Measurements from ENCODE around the gene AADACL4. TPM values are rescaled to one million over a fixed set of nuclear protein-coding genes. Genes with fewer than 3 reads are reported as not detected.

The AADACL4 gene
- total and polyA plus RNA-seq, 9 of the 15 experiments (the other 6 are each of a cell fraction or from before 2014, with no cell fraction given): not detected

- TF ChIP-seq CUX1 (CRISPR knock-in tag; IDR thresholded peaks at IDR 0.05): no peak
- no peak for TF ChIP-seq CC2D1A (IDR thresholded peaks at IDR 0.05)
- 0 out of 2 replicates have a peak, but pooled peaks have one; percentile 13 for TF ChIP-seq ZFX (CRISPR knock-in tag; IDR thresholded peaks at IDR 0.05)
- no peak for TF ChIP-seq NFXL1 (CRISPR knock-in tag; IDR thresholded peaks at IDR 0.05)
- TF ChIP-seq ZC3H4 (CRISPR knock-in tag; IDR thresholded peaks at IDR 0.05; ENCODE audit: borderline replicate concordance): 0 out of 2 replicates have a peak, but pooled peaks have one; percentile 64
- TF ChIP-seq THAP12 (CRISPR knock-in tag; IDR thresholded peaks at IDR 0.05): no peak
- TF ChIP-seq FOXK1 (CRISPR knock-in tag; IDR thresholded peaks at IDR 0.05; ENCODE audit: borderline replicate concordance): 0 out of 2 replicates have a peak, but pooled peaks have one; percentile 22
These were observed 12.7 kb downstream of the AADACL4 start (continued) for GRCh38 chr1:12656575-12656974.

All from K562 (cell line).